Measurements from ENCODE around the gene MLLT10.
"Not testable (repeated sequence)": the region's sequence is repeated elsewhere in the genome, so short reads cannot be mapped to it uniquely, and the experiment has no call there.

MLLT10 gene

DNA sequence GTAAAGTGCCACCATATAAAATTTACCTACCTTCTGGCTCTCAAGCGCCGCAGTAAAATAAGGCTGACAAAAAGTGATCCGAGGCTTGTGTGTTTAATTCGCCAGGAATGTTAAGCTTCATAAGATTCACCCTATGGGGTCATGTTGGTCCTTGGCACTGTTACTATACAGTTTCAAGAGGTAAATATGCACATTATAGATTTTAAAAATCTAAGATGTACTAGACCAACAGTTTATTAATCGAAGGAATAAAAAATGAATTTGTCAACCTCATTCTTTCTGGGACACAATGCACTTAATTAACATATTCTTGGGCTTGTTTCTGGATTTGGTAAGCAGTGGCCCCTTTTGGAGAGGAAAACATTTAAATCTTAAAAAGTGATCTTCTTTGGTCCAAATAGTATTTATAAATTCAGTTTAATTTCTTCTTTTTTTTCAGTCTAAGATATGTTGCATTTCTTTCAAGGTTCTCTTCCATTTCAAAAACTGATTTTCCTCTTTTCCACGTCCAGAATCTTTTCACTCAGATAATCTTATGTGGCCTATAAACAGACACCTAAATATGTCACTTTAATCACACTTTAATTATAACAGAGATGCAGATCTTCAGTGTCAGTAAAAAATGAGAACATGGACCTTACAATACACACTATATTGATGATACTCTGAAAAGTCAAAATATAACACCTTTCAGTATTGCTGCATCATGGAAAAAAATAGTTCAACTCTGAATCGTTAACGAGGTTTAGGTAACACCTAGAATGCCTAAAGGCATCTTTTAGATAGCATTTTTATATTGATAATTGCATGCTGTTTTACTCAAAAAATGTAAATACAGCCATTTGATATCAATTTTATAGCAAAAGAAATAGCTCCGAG, 4.8 kb upstream of the MLLT10 start:
- DNase-seq, result no peak

DNA sequence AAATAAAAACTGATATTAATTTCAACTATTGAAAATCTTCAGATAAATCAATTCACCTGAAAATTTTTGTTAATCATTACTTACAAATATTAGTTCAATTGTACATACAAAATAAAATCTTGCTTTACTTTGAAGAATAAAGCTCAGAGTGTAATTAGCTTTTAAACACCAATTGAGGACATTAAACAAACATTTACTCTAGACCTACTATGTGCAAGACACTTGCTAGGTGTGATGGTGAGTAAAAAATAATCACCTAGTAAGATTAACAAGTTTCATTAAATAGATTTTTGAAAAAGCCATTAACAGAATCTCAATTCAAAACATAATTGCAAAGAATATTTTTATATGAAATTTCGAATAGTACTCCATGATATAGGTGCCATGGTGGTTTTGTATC, 3.9 kb upstream of the MLLT10 start:
- no peak for DNase-seq

DNA sequence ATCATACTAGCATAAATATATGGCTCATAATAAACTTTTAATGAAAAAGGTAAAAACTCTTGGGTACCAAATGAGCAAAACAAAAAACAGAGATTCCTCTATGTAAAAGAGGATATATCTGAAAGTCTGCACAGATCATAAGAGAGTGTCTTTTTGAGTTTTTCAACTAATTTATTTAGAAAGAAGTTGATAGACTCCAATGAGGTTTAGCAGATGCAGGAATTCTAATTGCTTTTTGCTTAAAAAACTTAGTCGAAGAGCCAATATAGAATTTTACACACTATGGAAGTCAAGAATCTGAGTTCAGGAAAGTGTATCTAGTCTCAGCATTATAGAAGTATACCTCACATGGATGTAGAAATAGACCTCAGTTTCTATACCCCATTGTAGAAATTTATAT, 3.4 kb upstream of the MLLT10 start:
- DNase-seq, result no peak

DNA sequence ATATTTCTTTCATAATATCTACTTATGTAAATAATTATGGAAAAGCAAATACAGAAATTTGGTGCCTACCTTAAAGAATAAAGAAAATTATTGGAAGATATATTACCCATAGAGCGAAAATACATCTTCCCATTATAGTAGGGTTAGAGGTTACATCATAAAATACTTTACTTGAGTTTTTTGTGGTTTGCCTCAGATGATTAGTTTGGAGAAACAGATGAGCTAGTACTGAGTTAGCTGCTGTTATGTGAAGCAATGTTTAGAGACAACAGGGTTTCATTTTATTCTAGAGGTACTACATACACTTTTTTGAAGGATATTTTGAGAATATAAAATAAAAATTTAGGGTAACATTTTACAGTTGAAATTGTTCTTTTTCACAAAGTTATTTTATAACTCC, 2.9 kb upstream of the MLLT10 start:
- DNase-seq, result no peak

DNA sequence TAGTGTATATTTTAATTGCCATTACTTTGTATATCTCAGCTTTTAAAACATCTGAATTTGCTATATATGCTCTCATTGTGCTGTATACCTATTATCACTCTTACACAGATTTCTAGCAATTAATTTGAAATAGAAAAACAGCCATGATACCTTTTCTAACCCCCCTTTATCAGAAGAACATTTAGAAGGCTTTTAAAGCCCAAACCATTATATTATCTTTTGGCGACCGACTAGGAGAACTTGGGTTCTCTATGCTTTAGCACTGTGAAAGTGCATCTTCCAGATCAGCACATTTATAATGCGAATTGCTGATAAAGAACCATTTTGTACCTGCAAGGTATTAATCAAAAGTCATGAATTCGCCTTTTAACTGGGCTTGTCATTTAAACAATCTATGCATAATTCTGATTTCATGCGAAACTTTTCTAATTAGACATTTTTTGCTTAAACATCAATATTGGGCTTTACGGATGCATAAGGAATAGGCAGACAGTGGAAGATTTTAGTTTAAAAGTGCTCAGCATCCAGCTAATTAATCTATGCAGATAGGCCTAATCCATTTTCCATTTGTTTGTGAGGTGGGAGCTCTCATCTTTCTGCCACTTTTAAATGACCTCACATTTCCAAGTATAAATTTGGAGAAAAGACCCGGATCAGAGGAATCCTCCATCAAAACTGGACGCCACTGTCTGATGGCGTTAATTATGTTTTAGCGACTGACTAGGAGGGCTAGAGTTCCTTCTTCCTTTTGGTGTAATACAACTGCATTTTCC, 1.2 kb upstream of the MLLT10 start:
- DNase-seq, result peak in 1 of 2 donors; percentile 5

DNA sequence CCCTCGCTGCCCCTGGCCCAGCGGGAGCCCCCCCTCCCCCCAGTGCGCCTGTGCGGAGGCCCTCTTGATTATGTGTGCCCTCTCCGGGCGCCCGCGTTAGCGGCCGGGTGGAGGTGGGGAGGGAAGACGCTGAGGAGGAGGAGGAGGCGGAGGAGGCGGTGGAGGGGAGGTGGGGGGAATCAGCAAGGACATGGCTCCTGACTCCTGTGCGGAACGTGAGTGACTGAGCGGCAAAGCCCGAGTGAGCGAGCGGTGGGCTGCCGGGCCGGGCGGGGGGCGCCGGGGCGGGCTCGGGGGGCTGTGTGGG, 201 bp downstream of the MLLT10 start:
- no peak for DNase-seq

DNA sequence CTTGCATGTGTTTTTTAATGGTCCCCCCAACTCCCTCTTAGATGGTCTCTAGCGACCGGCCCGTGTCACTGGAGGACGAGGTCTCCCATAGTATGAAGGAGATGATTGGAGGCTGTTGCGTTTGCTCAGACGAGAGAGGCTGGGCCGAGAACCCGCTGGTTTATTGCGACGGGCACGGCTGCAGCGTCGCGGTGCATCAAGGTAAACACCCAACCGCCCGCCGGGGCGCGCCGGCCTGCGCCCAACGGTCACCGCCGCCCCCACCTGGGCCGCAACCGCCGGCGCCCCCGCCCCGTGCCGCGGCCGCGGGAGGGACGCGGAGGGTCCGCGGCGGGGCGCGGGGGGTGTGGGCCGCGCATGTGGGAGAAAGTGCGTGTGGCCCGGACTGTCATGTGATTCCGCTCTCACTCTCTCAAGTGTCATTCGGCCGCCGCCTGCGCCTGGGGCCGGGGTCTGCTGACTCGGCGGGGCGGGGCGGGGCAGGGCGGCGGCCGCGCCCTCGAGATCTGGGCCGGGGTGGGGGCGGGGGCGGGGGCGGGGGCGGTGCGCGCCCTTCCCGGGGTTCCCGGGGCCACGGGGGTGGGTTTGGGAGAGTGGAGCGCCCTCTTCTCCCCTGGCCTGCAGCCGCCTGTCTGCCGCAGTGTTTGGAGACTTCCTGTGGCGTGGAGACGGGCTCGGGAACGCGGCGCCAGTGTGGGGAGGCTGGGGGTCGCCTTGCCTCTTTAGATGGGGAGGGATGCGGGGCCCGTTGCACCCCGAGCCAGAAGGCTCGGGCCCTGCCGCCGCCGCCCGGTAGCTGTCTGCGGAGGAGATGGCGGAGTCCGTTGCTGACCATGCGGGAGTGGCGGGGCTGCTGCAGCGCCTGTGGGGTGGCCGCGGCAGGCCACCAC, 817 bp downstream of the MLLT10 start:
- DNase-seq, result peak; percentile 27 to 57

DNA sequence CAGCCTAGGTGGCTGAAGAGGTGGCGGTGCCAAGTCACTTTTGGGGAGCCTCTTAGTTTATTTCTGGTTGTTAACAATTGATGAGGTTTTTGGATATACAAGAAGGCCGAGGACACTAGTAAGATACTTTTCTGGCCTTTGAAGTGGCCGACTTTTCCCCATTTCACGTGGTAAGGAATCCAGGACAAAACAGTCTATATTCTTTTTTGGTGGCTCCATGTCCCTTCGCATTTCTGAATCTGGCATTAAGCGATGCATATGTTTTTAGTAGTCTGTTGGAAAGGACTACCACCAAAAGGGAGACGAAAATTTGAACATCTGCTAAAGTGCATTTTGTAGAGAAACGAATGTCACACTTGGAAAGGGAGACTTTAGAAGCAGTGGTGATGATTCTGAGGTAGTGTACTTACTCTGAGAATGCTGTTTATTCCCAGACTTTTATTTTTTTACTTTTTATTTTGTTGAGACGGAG, 1.5 kb downstream of the MLLT10 start:
- no peak for DNase-seq

- not testable (repeated sequence) for DNase-seq
These were observed 1.9 kb downstream of the MLLT10 start for GRCh38 chr10:21535976-21536375.

DNA sequence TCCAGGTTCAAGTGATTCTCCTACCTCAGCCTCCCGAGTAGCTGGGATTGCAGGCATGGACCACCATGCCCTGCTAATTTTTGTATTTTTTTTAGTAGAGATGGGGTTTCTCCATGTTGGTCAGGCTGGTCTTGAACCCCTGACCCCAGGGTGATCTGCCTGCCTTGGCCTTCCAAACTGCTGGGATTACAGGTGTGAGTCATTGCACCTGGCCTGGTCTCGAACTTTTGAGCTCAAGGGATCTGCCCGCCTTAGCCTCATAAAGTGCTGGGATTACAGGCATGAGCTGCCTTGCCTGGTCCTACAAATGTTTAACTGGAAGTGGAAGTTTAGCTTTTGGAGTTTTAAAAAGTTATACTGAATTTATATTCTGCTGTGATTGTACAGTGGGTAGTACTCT, 2.8 kb downstream of the MLLT10 start:
- no peak for DNase-seq

- DNase-seq, result not testable (repeated sequence)
These were observed 6.7 kb downstream of the MLLT10 start for GRCh38 chr10:21540701-21541100.

GRCh38 chr10:21547246-21547645, 13.2 kb downstream of the MLLT10 start:
- no peak for DNase-seq

DNA sequence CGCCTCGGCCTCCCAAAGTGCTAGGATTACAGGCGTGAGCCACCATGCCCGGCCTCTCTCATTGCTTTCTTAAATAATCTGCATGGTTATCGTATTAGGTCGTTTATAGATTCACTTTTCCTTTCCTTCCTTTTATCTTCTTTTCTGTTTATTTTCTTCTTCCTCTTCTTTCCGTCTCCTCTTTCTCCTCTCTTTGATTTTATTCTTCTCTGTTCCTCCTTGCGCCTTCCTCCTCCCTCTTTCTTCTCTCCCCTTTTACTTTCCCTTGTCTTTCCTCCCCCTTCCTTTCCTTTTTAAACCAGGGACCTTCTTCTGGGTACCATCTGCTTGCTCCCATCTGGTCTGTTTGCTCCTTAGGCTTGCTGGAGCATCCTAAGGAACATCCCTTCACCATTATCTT, 18.6 kb downstream of the MLLT10 start:
- DNase-seq, result no peak

- DNase-seq, result no peak
These were observed 22.5 kb downstream of the MLLT10 start for GRCh38 chr10:21556527-21556926.

GRCh38 chr10:21558984-21559383, 25.0 kb downstream of the MLLT10 start:
- not testable (repeated sequence) for DNase-seq

- no peak for DNase-seq
These were observed 36.9 kb downstream of the MLLT10 start for GRCh38 chr10:21570761-21571521.

DNA sequence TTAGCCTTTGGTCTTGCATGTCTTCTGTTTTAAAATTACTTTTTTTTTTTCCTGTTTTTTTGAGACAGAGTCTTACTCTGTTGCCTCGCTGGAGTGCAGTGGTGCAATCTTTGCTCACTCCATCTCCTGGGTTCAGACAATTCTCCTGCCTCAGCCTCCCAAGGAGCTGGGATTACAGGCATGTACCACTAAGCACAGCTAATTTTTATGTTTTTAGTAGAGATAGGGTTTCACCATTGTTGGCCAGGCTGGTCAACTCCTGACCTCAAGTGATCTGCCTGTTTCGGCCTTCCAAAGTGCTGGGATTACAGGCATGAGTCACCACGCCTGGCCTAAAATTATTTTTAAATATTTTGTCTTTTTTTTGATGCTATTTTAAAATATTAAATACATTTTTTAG, 38.5 kb downstream of the MLLT10 start:
- DNase-seq, result no peak

GRCh38 chr10:21574514-21574913, 40.5 kb downstream of the MLLT10 start:
- peak in 1 of 2 donors; percentile 12 for DNase-seq

- DNase-seq, result no peak
These were observed 45.3 kb downstream of the MLLT10 start for GRCh38 chr10:21579291-21579690.

GRCh38 chr10:21581421-21581834, 47.4 kb downstream of the MLLT10 start:
- DNase-seq, result not testable (repeated sequence)

DNA sequence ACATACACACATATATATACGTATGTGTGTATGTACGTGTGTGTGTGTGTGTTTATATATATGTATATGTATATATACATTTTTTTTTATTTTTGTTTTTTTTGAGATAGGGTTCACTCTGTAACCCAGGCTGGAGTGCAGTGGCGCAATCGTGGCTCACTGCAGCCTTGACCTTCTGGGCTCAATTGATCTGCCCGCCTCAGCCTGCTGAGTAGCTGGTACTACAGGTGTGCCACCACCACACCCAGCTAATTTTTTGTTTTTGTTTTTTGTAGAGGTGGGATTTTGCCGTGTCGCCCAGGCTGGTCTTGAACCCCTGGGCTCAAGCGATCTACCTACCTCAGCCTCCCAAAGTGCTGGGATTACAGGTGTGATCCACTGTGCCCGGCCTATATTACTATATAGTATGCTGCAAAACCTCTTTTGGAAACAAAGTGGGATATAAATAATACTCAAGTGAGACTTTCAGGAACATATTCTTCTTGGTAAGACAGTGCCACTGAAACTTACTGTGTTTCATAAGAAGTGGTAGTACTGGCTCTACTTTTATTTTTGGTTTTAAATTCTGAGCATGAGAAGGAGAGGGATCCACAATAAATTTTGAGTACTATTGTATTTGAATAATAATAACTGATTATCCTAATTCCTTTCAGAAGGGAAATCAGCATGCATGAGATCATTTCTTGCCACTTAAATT, 51.0 kb downstream of the MLLT10 start:
- DNase-seq, result no peak

DNA sequence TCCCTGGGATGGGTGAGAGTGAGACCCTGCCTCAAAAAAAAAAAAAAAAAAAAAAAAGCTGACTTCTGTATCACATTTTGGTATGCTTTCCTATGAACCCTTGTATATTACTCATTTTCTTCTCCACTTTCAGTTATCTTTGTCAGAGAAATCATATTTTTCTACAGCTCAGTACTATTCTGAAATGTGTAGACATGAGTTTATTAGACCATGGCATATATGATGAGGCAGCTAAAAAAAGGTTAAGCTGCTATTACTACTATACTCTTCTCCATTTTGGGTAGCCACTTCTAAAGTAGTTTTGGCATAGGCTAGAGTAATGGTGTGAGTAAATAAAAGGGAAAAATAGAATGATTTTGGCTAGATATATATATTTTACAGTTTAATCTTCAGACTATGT, 53.4 kb downstream of the MLLT10 start:
- DNase-seq, result no peak
